GM23338 (cell line): Measurements from ENCODE around the gene CUEDC1.

Experiments used
- CTCF ChIP-seq, 2 experiments: fragments of 200-600 bp in 1 of 2; sonication (generic) in 1 of 2; conservative IDR thresholded peaks; 2 replicates each; pipeline versions ENCODE4 v1.5.1 to v1.6.1; 2016 to 2017; ENCODE audit warnings: antibody characterized with exemption in 2 of 2, low read depth in 2 of 2, mild to moderate bottlenecking in 2 of 2, moderate library complexity in 1 of 2
- EZH2 ChIP-seq: fragments of 200-600 bp; sonication (generic); IDR thresholded peaks from one replicate; pipeline ENCODE4 v1.8.0; 2017; ENCODE audit warnings: antibody characterized with exemption, mild to moderate bottlenecking, low read depth; ENCODE audit not compliant: unreplicated experiment
- EZH2phosphoT487 ChIP-seq: fragments of 200-600 bp; sonication (generic); IDR thresholded peaks from one replicate; pipeline ENCODE4 v1.8.1; 2018; ENCODE audit warnings: antibody characterized with exemption; ENCODE audit not compliant: unreplicated experiment
- JUNB ChIP-seq: IDR thresholded peaks from one replicate; pipeline ENCODE4 v1.6.1; 2016; ENCODE audit warnings: antibody characterized with exemption; ENCODE audit not compliant: unreplicated experiment
- NANOG ChIP-seq: IDR thresholded peaks from 2 replicates; pipeline ENCODE4 v1.6.1; 2016; ENCODE audit warnings: antibody characterized with exemption, borderline replicate concordance
- POLR2AphosphoS5 ChIP-seq: IDR thresholded peaks from 2 replicates; pipeline ENCODE4 v1.6.1; 2016; ENCODE audit warnings: antibody characterized with exemption, low read depth
- REST ChIP-seq: IDR thresholded peaks from one replicate; pipeline ENCODE4 v1.6.1; 2018; ENCODE audit warnings: antibody characterized with exemption; ENCODE audit not compliant: unreplicated experiment
- STAT1 ChIP-seq: IDR thresholded peaks from one replicate; pipeline ENCODE4 v1.6.1; 2016; ENCODE audit warnings: antibody characterized with exemption; ENCODE audit not compliant: unreplicated experiment
- ZNF462 ChIP-seq: fragments of 250-450 bp; sonication (Bioruptor Pico); IDR thresholded peaks from 2 replicates; pipeline ENCODE4 v1.5.0; 2020; ENCODE audit warnings: mild to moderate bottlenecking, moderate library complexity

- TF ChIP-seq CTCF (conservative IDR thresholded peaks at IDR 0.05; ENCODE audit: low read depth in 2 of 2) = no peak
- no peak for TF ChIP-seq REST
- TF ChIP-seq EZH2phosphoT487 = no peak
- TF ChIP-seq EZH2 = no peak
- TF ChIP-seq JUNB = no peak
- TF ChIP-seq NANOG = no peak
- no peak for TF ChIP-seq POLR2AphosphoS5
- TF ChIP-seq STAT1 = no peak
- TF ChIP-seq ZNF462 (CRISPR knock-in tag) = no peak
Measured at GRCh38 chr17:57880086-57880456, 75.1 kb downstream of the CUEDC1 start.
